SK-N-SH (cell line): Measurements from ENCODE around the gene SULF2. TPM values are rescaled to one million over a fixed set of nuclear protein-coding genes. Genes with fewer than 3 reads are reported as not detected.

Experiments
- CTCF ChIA-PET: fragments of 300-600, 350-600 bp; formaldehyde crosslinking; extraction: SDS; loops from one replicate; lab custom pipeline; 2021; lab: Yijun Ruan, JAX
- POLR2A ChIA-PET: fragments of 350-600 bp; sonication (Branson Sonifier 250); formaldehyde crosslinking; extraction: SDS; loops from one replicate; lab custom pipeline; 2020; ENCODE audit warnings: antibody characterized with exemption, inconsistent platforms; lab: Yijun Ruan, JAX
- DNase-seq: peaks from one replicate; pipeline ENCODE4 v3.0.0; 2012
- H2AFZ ChIP-seq: fragments of 200-600 bp; sonication (generic); 2 replicates; pipeline ENCODE4 v1.8.1; 2016; ENCODE audit warnings: antibody characterized with exemption, mild to moderate bottlenecking, low read depth
- H3F3A ChIP-seq: fragments of 200-600 bp; sonication (generic); replicated peaks from 2 replicates; pipeline ENCODE3; 2016; ENCODE audit warnings: antibody characterized with exemption, mild to moderate bottlenecking; ENCODE audit not compliant: insufficient read depth
- H3K27ac ChIP-seq, 2 experiments: fragments of 200-500 bp in 1 of 2; fragments of 200-600 bp in 1 of 2; sonication (Bioruptor generic) in 1 of 2; sonication (generic), shearing (Covaris generic) in 1 of 2; 2 replicates each; pipeline versions ENCODE4 v1.5.1 to v1.6.1; 2014 to 2016; ENCODE audit warnings: low read depth in 2 of 2, inconsistent platforms in 1 of 2, low read length in 1 of 2, mild to moderate bottlenecking in 1 of 2, mixed read lengths in 1 of 2
- H3K27me3 ChIP-seq: fragments of 200-600 bp; sonication (generic), shearing (Covaris generic); 2 replicates; pipeline ENCODE4 v1.6.1; 2016; ENCODE audit warnings: mixed run types; ENCODE audit not compliant: insufficient read depth
- H3K36me3 ChIP-seq, 2 experiments: fragments of 200-500 bp in 1 of 2; fragments of 200-600 bp in 1 of 2; sonication (Bioruptor generic) in 1 of 2; sonication (generic) in 1 of 2; replicated peaks in 1 of 2; 2 replicates each; pipeline versions ENCODE3 to v1.5.1; 2014 to 2016; ENCODE audit warnings: low read length in 1 of 2, mild to moderate bottlenecking in 1 of 2; ENCODE audit not compliant: insufficient read depth in 2 of 2, control insufficient read depth in 1 of 2
- H3K4me1 ChIP-seq, 2 experiments: fragments of 200-500 bp in 1 of 2; fragments of 200-600 bp in 1 of 2; sonication (Bioruptor generic) in 1 of 2; sonication (generic), shearing (Covaris generic) in 1 of 2; 2 replicates each; pipeline versions ENCODE4 v1.5.1 to v1.6.1; 2014 to 2016; ENCODE audit warnings: low read depth in 1 of 2, low read length in 1 of 2, mixed run types in 1 of 2; ENCODE audit not compliant: insufficient read depth in 2 of 2, control insufficient read depth in 1 of 2
- H3K4me2 ChIP-seq: fragments of 200-600 bp; sonication (generic), shearing (Covaris generic); 2 replicates; pipeline ENCODE4 v1.6.1; 2017; ENCODE audit warnings: mixed run types
- H3K4me3 ChIP-seq, 2 experiments: fragments of 200-500 bp in 1 of 2; fragments of 200-600 bp in 1 of 2; sonication (Bioruptor generic) in 1 of 2; sonication (generic), shearing (Covaris generic) in 1 of 2; 2 replicates each; pipeline versions ENCODE4 v1.5.1 to v1.8.1; 2014 to 2016; ENCODE audit warnings: low read depth in 2 of 2, inconsistent platforms in 1 of 2, low read length in 1 of 2, mild to moderate bottlenecking in 1 of 2, mixed read lengths in 1 of 2, moderate library complexity in 1 of 2
- H3K79me2 ChIP-seq: fragments of 200-600 bp; sonication (generic); 2 replicates; pipeline ENCODE4 v1.8.1; 2017; ENCODE audit warnings: mild to moderate bottlenecking; ENCODE audit not compliant: insufficient read depth
- H3K9ac ChIP-seq: fragments of 200-600 bp; sonication (generic); 2 replicates; pipeline ENCODE4 v1.6.1; 2017; ENCODE audit warnings: mixed run types
- H3K9me2 ChIP-seq: fragments of 200-600 bp; sonication (generic); 2 replicates; pipeline ENCODE4 v1.6.1; 2017; ENCODE audit warnings: mixed run types
- H3K9me3 ChIP-seq: fragments of 200-600 bp; sonication (generic); 2 replicates; pipeline ENCODE4 v1.6.1; 2017; ENCODE audit warnings: mixed run types, mild to moderate bottlenecking, moderate library complexity
- H4K20me1 ChIP-seq: fragments of 200-600 bp; sonication (generic); 2 replicates; pipeline ENCODE4 v1.6.1; 2017; ENCODE audit warnings: mild to moderate bottlenecking, mixed run types; ENCODE audit not compliant: insufficient read depth
- EZH2phosphoT487 ChIP-seq: fragments of 200-600 bp; sonication (generic); IDR thresholded peaks from 2 replicates; pipeline ENCODE4 v1.6.1; 2017; ENCODE audit warnings: low read depth, mixed run types, mild to moderate bottlenecking, antibody characterized with exemption, moderate library complexity, borderline replicate concordance
- FOSL2 ChIP-seq: IDR thresholded peaks from 2 replicates; pipeline ENCODE4 v1.4.0; 2012; ENCODE audit warnings: low read depth, mild to moderate bottlenecking, moderate library complexity, borderline replicate concordance
- FOXM1 ChIP-seq: IDR thresholded peaks from 2 replicates; pipeline ENCODE4 v1.4.0; 2012; ENCODE audit warnings: low read depth, mild to moderate bottlenecking
- GABPA ChIP-seq: IDR thresholded peaks from 2 replicates; pipeline ENCODE4 v1.4.0; 2012; ENCODE audit warnings: low read depth, mild to moderate bottlenecking
- MEF2A ChIP-seq: IDR thresholded peaks from 2 replicates; pipeline ENCODE4 v1.4.0; 2012; ENCODE audit warnings: low read depth, borderline replicate concordance
- MXI1 ChIP-seq: IDR thresholded peaks from 2 replicates; pipeline ENCODE4 v1.6.1; 2012; ENCODE audit warnings: mild to moderate bottlenecking, low read depth, low read length, improper control_type of control experiment
- RAD21 ChIP-seq: IDR thresholded peaks from 2 replicates; pipeline ENCODE4 v1.6.1; 2012; ENCODE audit warnings: mild to moderate bottlenecking, low read length
- RCOR1 ChIP-seq: fragments of 150-350 bp; IDR thresholded peaks from 2 replicates; pipeline ENCODE4 v1.6.1; 2017; ENCODE audit warnings: antibody characterized with exemption, low read length
- RFX5 ChIP-seq: IDR thresholded peaks from 2 replicates; pipeline ENCODE4 v1.6.1; 2012; ENCODE audit warnings: mild to moderate bottlenecking, improper control_type of control experiment, low read length
- SIN3A ChIP-seq: IDR thresholded peaks from 2 replicates; pipeline ENCODE4 v1.6.1; 2012; ENCODE audit warnings: low read depth, mild to moderate bottlenecking, low read length, moderate library complexity, borderline replicate concordance
- TAF1 ChIP-seq: IDR thresholded peaks from 2 replicates; pipeline ENCODE4 v1.6.1; 2012; ENCODE audit warnings: low read depth, mild to moderate bottlenecking, low read length, moderate library complexity, borderline replicate concordance
- TEAD4 ChIP-seq: IDR thresholded peaks from 2 replicates; pipeline ENCODE4 v1.4.0; 2012; ENCODE audit warnings: mild to moderate bottlenecking, borderline replicate concordance; ENCODE audit not compliant: insufficient read depth
- YY1 ChIP-seq: IDR thresholded peaks from 2 replicates; pipeline ENCODE4 v1.4.0; 2012; ENCODE audit warnings: low read depth, mild to moderate bottlenecking
- WGBS: methylation state at CpG from one replicate; pipeline ENCODE4 v1.1.6; 2017; ENCODE audit warnings: low lambda C conversion rate; 5-methylcytosine and 5-hydroxymethylcytosine counted together
- polyA plus RNA-seq, 3 experiments: library from polyadenylated mRNA; depleted of rRNA; stranded (reverse); fragments of >200 nt; gene quantifications; 2 replicates each; pipeline ENCODE4 v1.2.3, GENCODE V29; 2012
- TF ChIP-seq, protein P1 (sequence below): fragments of 150-350 bp; IDR thresholded peaks from 2 replicates; pipeline ENCODE4 v1.6.1; 2017; ENCODE audit warnings: antibody characterized with exemption, low read length, low read depth, borderline replicate concordance
- TF ChIP-seq, protein P2 (sequence below): IDR thresholded peaks from 2 replicates; pipeline ENCODE4; 2012
- TF ChIP-seq, protein P3 (sequence below): fragments of 200-600 bp; sonication (generic); IDR thresholded peaks from 2 replicates; pipeline ENCODE4 v1.6.1; 2017; ENCODE audit warnings: antibody characterized with exemption, mild to moderate bottlenecking, moderate library complexity
- TF ChIP-seq, protein P4 (sequence below): IDR thresholded peaks from 2 replicates; pipeline ENCODE4 v1.4.0; 2012; ENCODE audit warnings: low read depth, borderline replicate concordance
- TF ChIP-seq, protein P5 (sequence below): IDR thresholded peaks from 2 replicates; pipeline ENCODE4 v1.4.0; 2012; ENCODE audit warnings: low read depth, borderline replicate concordance
- TF ChIP-seq, protein P6 (sequence below): IDR thresholded peaks from 2 replicates; pipeline ENCODE4 v1.4.0; 2012; ENCODE audit warnings: low read depth

The SULF2 gene
- polyA plus RNA-seq, 1 of the 3 experiments (the other 2 are of a cell fraction) = 20.2 TPM

DNA sequence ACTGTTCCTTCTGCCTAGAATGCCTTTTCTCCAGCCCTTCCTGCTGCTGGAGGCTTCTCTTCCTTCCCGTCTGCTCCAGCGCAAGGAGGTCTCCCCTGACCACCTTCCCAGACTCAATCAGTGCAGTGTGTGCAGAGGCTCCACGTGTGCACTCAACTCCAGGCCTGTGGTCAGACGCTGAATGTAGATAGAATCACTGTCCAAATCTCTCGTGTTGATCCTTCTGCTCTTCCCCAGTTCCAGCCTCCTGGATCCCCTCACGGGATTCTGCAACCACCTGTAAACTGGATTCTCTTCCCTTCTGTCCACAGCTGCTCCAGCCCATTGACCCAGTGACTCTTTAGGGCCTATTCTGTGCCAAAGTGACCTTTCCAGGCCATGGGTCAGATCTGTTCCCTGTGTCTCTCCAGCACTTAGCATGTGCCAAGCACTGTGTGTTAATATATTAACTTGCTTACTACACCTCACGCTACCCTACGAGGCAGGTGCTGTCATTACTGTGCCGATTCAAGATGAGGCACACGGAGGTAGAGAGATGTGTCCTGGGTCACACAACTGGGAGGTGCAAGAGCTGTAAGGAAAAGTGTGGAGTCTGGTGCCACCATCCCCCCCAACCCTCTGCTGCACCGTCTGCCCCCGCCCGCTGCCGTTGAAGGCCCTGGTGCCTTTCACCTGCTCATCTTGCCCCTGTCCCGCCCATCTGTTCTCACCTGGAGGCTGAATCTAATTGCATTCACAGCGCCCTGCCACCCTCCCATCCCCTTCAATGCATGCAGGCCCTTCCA is 112.2 kb downstream of the SULF2 start:
- 86% methylated on average over 16 of the region's 16 CpGs for WGBS
- ChIA-PET POLR2A (no interaction called here), CTCF (interaction anchor here (1.0 to 24.9 kb wide), 4 partner anchors 10 to 950 kb away, joined by 4 to 437 read pairs (median 20); no protein-coding TSS in a partner anchor)
- Histone ChIP-seq H3F3A (no peaks in the 10 kb centered on the region), H4K20me1 (no peaks in the 10 kb centered on the region), H3K36me3 (peaks cover 0 to 5% of the 10 kb centered on the region in 2 experiments), H3K4me3 (no peak overlapping the region), H3K79me2 (no peaks in the 10 kb centered on the region), H3K4me2 (no peak overlapping the region), H3K9me2 (no peaks in the 10 kb centered on the region), H3K27me3 (no peaks in the 10 kb centered on the region), H3K9ac (no peak overlapping the region), H3K9me3 (no peaks in the 10 kb centered on the region), H3K27ac (no peak overlapping the region), H3K4me1 (no peaks in the 10 kb centered on the region; a peak in 1 of 4 replicates), H2AFZ (no peak overlapping the region)
- TF ChIP-seq RFX5 (no peak), MEF2A (no peak), MXI1 (no peak), EZH2phosphoT487 (no peak), YY1 (no peak), RAD21 (no peak), GABPA (no peak), FOSL2 (no peak), TEAD4 (no peak), RCOR1 (no peak), SIN3A (no peak), FOXM1 (no peak), TAF1 (no peak)
- TF ChIP-seq, protein P1, sequence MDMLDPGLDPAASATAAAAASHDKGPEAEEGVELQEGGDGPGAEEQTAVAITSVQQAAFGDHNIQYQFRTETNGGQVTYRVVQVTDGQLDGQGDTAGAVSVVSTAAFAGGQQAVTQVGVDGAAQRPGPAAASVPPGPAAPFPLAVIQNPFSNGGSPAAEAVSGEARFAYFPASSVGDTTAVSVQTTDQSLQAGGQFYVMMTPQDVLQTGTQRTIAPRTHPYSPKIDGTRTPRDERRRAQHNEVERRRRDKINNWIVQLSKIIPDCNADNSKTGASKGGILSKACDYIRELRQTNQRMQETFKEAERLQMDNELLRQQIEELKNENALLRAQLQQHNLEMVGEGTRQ = no peak
- TF ChIP-seq, protein P2, sequence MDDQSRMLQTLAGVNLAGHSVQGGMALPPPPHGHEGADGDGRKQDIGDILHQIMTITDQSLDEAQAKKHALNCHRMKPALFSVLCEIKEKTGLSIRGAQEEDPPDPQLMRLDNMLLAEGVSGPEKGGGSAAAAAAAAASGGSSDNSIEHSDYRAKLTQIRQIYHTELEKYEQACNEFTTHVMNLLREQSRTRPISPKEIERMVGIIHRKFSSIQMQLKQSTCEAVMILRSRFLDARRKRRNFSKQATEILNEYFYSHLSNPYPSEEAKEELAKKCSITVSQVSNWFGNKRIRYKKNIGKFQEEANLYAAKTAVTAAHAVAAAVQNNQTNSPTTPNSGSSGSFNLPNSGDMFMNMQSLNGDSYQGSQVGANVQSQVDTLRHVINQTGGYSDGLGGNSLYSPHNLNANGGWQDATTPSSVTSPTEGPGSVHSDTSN = no peak
- TF ChIP-seq, protein P3, sequence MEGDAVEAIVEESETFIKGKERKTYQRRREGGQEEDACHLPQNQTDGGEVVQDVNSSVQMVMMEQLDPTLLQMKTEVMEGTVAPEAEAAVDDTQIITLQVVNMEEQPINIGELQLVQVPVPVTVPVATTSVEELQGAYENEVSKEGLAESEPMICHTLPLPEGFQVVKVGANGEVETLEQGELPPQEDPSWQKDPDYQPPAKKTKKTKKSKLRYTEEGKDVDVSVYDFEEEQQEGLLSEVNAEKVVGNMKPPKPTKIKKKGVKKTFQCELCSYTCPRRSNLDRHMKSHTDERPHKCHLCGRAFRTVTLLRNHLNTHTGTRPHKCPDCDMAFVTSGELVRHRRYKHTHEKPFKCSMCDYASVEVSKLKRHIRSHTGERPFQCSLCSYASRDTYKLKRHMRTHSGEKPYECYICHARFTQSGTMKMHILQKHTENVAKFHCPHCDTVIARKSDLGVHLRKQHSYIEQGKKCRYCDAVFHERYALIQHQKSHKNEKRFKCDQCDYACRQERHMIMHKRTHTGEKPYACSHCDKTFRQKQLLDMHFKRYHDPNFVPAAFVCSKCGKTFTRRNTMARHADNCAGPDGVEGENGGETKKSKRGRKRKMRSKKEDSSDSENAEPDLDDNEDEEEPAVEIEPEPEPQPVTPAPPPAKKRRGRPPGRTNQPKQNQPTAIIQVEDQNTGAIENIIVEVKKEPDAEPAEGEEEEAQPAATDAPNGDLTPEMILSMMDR = no peak
- TF ChIP-seq, protein P4, sequence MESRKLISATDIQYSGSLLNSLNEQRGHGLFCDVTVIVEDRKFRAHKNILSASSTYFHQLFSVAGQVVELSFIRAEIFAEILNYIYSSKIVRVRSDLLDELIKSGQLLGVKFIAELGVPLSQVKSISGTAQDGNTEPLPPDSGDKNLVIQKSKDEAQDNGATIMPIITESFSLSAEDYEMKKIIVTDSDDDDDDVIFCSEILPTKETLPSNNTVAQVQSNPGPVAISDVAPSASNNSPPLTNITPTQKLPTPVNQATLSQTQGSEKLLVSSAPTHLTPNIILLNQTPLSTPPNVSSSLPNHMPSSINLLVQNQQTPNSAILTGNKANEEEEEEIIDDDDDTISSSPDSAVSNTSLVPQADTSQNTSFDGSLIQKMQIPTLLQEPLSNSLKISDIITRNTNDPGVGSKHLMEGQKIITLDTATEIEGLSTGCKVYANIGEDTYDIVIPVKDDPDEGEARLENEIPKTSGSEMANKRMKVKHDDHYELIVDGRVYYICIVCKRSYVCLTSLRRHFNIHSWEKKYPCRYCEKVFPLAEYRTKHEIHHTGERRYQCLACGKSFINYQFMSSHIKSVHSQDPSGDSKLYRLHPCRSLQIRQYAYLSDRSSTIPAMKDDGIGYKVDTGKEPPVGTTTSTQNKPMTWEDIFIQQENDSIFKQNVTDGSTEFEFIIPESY = no peak
- TF ChIP-seq, protein P5, sequence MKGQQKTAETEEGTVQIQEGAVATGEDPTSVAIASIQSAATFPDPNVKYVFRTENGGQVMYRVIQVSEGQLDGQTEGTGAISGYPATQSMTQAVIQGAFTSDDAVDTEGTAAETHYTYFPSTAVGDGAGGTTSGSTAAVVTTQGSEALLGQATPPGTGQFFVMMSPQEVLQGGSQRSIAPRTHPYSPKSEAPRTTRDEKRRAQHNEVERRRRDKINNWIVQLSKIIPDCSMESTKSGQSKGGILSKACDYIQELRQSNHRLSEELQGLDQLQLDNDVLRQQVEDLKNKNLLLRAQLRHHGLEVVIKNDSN = no peak
- TF ChIP-seq, protein P6, sequence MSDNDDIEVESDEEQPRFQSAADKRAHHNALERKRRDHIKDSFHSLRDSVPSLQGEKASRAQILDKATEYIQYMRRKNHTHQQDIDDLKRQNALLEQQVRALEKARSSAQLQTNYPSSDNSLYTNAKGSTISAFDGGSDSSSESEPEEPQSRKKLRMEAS = no peak
- no peak for DNase-seq
